ENCODE results near the gene SPON2. TPM values are rescaled to one million over a fixed set of nuclear protein-coding genes. Genes with fewer than 3 reads are reported as not detected.

The SPON2 gene
- total RNA-seq, 2 experiments from 2014 or later, result 8.4 to 35.3 TPM

GRCh38 chr4:1170156-1170975, 2.0 kb downstream of the SPON2 start:
- no peaks in the 10 kb centered on the region for H3K9me3 ChIP-seq (ENCODE audit: low read length)
- H3K4me3 ChIP-seq (ENCODE audit: low read depth, low read length, poor library complexity, severe bottlenecking), result no peak overlapping the region
- POLR2A ChIA-PET, result no interaction called here
- no peak overlapping the region for H3K4me2 ChIP-seq (ENCODE audit: low read length)
- CTCF ChIA-PET (ENCODE audit: unreplicated experiment), result no interaction called here
- peaks cover 18% of the 10 kb centered on the region for H3K4me1 ChIP-seq (ENCODE audit: insufficient read depth, low read length, poor library complexity, severe bottlenecking)
- no peaks in the 10 kb centered on the region for H4K20me1 ChIP-seq (ENCODE audit: insufficient read depth, low read length)
- no peak for TF ChIP-seq CTCF (conservative IDR thresholded peaks at IDR 0.05; ENCODE audit: low read length)
- no peak for TF ChIP-seq EZH2phosphoT487 (IDR thresholded peaks at IDR 0.05; ENCODE audit: borderline replicate concordance, low read depth, low read length)
- BruUV-seq (replicated peaks), result no TSS peak
- no peak overlapping the region for H3K27ac ChIP-seq (ENCODE audit: low read depth, low read length, poor library complexity, severe bottlenecking)
- intact Hi-C loops (cut with micrococcal nuclease; ENCODE audit: unreplicated experiment), result no loop called here
- H3K36me3 ChIP-seq (ENCODE audit: insufficient read depth, low read length), result no peaks in the 10 kb centered on the region
- DNase-seq (ENCODE audit: low spot score), result no peak
- H2AFZ ChIP-seq (ENCODE audit: low read length), result no peak overlapping the region
- no peaks in the 10 kb centered on the region for H3K9me2 ChIP-seq (ENCODE audit: insufficient read depth, low read length)
- no peaks in the 10 kb centered on the region for H3K79me2 ChIP-seq (ENCODE audit: insufficient read depth, low read depth, low read length)

DNA sequence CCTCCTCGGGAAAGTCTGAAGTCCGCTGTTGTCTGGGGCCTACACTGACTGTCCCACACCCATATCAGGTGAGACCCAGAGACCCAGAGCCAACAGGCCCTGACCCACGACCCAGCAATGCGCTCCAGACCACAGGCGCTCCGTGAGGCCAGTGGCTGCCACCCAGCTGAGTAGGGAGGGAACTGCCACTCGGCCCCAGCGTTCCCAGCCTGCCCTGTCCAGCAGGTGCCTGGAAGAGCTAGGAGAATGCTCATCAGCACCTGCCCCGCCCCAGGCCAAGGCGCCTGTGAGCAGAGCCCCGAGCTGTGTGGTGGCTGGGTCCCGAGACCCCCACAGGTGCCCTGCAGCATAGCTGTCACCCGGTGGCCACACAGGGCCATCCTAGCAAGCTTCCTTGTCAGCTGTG, 2.7 kb downstream of the SPON2 start:
- no TSS peak for BruUV-seq (replicated peaks)
- CTCF ChIA-PET (ENCODE audit: unreplicated experiment), result no interaction called here
- Histone ChIP-seq H2AFZ (ENCODE audit: low read length) (no peak overlapping the region), H4K20me1 (ENCODE audit: insufficient read depth, low read length) (no peaks in the 10 kb centered on the region), H3K4me1 (ENCODE audit: insufficient read depth, low read length, poor library complexity, severe bottlenecking) (peaks cover 18% of the 10 kb centered on the region), H3K27ac (ENCODE audit: low read depth, low read length, poor library complexity, severe bottlenecking) (no peak overlapping the region), H3K79me2 (ENCODE audit: insufficient read depth, low read depth, low read length) (no peaks in the 10 kb centered on the region), H3K36me3 (ENCODE audit: insufficient read depth, low read length) (no peaks in the 10 kb centered on the region), H3K4me3 (ENCODE audit: low read depth, low read length, poor library complexity, severe bottlenecking) (no peak overlapping the region), H3K9me3 (ENCODE audit: low read length) (no peaks in the 10 kb centered on the region), H3K9me2 (ENCODE audit: insufficient read depth, low read length) (no peaks in the 10 kb centered on the region), H3K4me2 (ENCODE audit: low read length) (no peak overlapping the region)
- intact Hi-C loops (cut with micrococcal nuclease; ENCODE audit: unreplicated experiment), result no loop called here
- DNase-seq (ENCODE audit: low spot score), result no peak
- POLR2A ChIA-PET, result no interaction called here
- TF ChIP-seq CTCF (conservative IDR thresholded peaks at IDR 0.05; ENCODE audit: low read length), result no peak

- Histone ChIP-seq H3K36me3 (ENCODE audit: insufficient read depth, low read length) (no peaks in the 10 kb centered on the region), H3K79me2 (ENCODE audit: insufficient read depth, low read depth, low read length) (no peaks in the 10 kb centered on the region), H3K9me3 (ENCODE audit: low read length) (no peaks in the 10 kb centered on the region), H4K20me1 (ENCODE audit: insufficient read depth, low read length) (no peaks in the 10 kb centered on the region), H3K4me3 (ENCODE audit: low read depth, low read length, poor library complexity, severe bottlenecking) (no peak overlapping the region), H3K27ac (ENCODE audit: low read depth, low read length, poor library complexity, severe bottlenecking) (no peak overlapping the region), H3K4me1 (ENCODE audit: insufficient read depth, low read length, poor library complexity, severe bottlenecking) (peaks cover 18% of the 10 kb centered on the region), H3K9me2 (ENCODE audit: insufficient read depth, low read length) (no peaks in the 10 kb centered on the region), H2AFZ (ENCODE audit: low read length) (no peak overlapping the region), H3K4me2 (ENCODE audit: low read length) (no peak overlapping the region)
- POLR2A ChIA-PET, result no interaction called here
- TF ChIP-seq CTCF (conservative IDR thresholded peaks at IDR 0.05; ENCODE audit: low read length) (no peak), EZH2phosphoT487 (IDR thresholded peaks at IDR 0.05; ENCODE audit: borderline replicate concordance, low read depth, low read length) (no peak)
- CTCF ChIA-PET (ENCODE audit: unreplicated experiment), result no interaction called here
- BruUV-seq (replicated peaks), result no TSS peak
- no peak for DNase-seq (ENCODE audit: low spot score)
- intact Hi-C loops (cut with micrococcal nuclease; ENCODE audit: unreplicated experiment), result no loop called here
Measured at GRCh38 chr4:1169171-1169671, 3.2 kb downstream of the SPON2 start.
